Pons (tissue), 1 donor: Measurements from ENCODE around the gene SCLY.
"Not testable (repeated sequence)": the region's sequence is repeated elsewhere in the genome, so short reads cannot be mapped to it uniquely, and the experiment has no call there.

Source experiments
- DNase-seq: peaks from one replicate; pipeline ENCODE4 v3.0.0-alpha.2; 2016; ENCODE audit warnings: low spot score

SCLY gene

DNA sequence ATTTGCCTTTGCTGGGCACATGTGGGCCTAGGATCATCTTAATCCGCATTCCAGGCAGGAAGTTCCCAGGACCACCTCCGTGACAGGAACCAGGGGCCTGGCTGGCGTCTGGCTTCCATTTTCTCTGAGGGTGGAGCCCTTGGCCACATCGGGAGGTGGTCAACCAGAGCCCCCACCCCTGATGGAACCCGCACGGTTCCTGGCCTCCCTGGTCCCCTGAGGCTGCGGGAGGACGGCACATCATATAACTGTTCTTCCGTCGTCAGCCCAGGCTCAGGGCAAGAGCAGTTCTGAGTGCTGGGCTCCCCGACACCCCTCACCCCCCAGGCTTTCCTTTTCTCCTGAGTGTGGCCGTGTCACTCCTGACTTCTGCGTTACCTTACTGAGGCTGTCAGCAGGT is 52.8 kb downstream of the SCLY start:
- no peak for DNase-seq

DNA sequence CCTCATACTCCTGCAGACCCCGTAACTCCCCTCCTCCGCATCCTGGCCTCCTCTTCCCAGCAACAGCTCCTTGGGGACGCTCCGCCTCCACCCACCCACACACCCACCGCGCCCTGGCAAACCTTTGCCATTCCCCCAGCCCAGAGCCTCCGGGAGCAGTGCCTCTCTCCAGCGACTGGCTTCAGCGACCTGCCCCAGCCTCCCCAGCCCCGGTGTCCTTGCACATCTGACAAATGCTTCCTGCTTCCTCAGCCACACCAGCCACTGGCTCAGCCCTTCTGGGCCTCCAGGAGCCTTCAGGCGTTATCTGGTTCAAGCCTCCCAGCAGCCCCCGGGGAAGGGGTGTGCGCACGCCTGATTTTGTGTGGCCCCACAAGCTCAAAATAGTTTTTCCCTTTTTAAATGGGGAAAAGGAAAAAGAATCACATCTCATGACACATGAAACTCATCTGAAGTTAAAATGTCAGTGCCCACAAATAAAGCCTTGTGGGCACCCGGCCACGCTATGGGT is 53.6 kb downstream of the SCLY start:
- no peak for DNase-seq

DNA sequence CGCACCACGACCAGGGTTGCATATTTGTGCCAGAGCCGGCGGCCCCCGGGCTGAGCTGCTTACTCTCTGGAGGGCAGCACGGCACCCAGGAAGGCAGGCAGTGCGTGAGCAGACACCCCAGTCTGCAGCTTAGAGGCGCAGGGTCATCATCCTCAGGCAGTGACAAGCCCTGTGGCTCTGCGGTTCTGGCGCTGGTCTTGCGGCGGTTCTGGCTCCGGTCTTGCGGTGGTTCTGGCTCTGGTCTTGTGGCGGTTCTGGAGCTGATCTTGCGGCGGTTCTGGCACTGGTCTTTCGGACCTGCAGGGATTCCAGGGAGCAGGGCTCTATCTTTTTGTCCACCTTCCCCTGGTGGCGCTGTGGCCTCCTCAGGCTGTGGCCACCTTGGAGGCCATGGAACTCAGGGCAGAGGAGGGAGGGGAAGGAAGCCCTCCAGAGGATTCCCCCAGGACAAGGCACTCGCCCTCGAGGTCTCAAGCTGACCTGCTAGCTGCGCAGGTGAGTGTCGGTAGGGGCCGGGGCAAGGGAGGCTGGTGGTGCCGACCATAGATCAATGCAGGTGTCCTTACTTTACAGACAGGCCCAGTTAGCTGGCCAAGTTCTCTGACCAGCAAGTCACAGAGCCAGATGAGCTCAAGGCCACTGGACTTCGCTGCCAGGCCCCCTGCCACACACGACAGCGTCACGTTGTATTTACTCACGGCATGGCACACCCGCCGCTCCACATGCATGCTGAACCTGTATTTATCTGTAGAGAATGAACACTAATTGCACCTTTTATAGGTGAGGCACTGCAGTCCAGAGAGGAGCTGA is 54.3 kb downstream of the SCLY start:
- no peak for DNase-seq

DNA sequence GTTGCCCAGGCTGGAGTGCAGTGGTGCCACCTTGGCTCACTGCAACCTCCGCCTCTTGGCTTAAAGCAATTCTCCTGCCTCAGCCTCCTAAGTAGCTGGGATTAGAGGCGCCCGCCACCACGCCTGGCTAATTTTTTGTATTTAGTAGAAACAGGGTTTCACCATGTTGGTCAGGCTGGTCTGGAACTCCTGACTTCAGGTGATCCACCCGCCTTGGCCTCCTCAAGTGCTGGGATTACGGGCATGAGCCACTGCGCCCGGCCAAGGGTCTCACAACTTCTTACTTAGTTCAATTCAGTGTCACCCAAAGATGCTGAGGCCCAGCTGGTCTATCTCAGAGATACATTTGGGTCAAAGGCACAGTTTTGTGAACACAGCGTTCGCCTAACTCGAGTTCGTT is 54.9 kb downstream of the SCLY start:
- not testable (repeated sequence) for DNase-seq

DNA sequence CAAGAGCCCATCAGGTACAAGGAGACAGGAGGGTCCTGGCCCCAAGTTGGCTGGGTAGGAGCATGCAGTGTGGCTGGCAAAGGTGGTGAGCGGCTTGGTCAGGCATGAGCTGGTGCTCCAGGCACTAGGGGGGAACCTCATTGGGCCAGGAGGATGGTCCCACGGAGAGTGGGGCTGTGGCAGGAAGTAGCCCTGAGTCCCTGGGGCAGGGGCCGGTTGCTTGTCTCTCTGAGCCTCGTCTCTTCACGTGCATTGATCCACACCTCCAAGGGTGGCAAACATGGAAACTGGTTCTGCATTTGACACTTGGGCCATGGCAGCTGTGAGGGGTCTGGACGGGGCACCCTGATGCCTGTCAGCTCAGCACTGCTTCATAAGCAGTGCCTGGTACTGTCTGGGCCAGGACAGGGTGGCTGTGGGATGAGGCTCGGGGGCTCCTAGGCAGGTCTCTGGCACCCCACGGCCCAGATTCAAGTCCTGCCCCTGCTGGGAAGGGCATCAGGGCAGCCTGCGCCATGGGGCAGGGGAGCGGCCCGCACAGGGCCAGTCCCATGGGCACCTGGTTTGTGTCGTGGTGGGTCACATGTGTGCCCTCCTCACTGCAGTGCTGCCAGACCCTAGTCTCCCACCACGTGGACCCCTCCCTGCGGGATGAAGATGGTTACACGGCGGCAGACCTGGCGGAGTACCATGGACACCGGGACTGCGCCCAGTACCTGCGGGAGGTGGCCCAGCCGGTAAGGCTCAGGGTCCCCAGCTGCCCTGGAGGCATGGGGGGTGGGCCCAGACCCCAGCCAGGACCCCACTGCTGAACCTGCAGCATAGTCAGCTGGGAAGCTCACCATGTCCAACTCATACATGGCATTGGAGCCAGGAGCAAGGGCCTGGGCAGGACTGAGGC is 55.7 kb downstream of the SCLY start:
- no peak for DNase-seq

DNA sequence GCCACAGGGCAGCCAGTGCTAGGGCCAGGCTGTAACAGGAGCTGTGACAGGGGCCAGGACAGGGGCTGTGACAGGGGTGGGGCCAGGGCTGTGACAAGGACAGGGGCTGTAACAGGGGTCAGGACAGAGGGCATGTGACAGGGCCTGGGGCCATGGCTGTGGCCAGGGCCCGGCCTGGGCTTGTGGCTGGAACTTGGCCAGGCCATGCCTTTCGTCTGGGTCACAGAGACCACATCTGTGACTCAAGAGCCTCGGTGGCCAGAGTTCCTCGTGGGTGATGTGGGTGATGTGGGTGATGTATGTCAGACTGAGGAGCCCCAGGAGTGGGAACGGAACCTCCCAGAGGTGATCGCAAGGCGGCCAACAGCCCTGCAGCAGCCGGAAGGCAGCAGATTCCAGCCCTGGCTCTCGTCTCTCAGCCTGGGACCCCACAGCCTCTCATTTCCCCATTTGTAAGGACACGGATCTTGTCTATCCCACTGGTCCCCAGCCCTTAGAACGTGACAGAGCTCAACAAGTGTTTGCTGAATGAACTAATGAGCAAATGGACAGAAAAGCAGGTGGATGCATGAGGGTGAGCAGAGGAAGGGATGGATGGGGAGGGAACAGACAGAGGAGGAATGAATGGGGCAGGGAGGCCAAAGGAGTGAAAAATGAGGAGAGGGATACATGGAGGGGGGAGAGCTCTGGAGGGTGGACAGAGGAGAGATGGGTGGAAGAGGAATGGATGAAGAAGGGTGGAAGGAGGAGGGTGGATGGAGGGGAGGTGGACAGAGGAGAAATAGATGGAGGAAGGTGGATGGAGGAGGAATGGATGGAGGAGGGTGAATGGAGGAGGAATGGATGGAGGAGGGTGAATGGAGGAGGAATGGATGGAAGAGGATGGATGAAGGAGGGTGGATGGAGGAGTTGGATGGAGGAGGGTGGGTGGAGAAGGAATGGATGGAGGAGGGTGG is 56.7 kb downstream of the SCLY start:
- DNase-seq: no peak

DNA sequence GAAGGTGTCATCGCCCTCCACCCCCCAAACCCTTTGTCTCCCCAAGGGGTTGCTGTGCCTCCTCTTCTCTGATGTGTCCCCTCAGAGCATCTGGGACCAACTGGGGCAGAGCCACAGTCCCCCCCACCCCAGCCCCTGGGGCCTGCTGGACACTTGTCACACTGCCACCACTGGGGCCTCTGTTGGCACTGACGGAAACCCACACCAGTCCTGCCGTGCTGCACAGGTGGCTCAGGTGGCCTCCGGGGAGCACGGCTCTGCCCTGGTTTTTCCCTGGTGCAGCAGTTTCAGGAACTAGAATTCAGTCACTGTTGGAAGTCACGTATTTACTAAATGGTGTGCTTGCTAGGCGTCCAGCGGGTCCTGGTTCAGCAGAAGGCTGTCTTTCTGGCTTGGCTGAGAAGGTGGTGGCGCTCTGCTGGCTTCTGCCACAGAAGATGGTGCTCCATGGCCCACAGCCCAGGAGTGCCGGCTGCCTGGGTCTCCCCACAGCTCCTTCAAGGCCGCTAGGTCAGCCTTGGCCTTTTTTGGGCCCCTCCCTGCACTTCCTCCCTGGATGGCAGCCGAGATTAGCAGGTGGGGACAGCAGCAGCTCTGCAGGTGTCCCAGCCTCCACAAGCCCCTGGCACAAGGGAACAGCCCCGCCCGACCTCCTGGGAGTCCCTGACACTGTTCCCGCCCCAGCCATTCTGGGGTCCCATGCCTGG is 59.1 kb downstream of the SCLY start:
- no peak for DNase-seq

DNA sequence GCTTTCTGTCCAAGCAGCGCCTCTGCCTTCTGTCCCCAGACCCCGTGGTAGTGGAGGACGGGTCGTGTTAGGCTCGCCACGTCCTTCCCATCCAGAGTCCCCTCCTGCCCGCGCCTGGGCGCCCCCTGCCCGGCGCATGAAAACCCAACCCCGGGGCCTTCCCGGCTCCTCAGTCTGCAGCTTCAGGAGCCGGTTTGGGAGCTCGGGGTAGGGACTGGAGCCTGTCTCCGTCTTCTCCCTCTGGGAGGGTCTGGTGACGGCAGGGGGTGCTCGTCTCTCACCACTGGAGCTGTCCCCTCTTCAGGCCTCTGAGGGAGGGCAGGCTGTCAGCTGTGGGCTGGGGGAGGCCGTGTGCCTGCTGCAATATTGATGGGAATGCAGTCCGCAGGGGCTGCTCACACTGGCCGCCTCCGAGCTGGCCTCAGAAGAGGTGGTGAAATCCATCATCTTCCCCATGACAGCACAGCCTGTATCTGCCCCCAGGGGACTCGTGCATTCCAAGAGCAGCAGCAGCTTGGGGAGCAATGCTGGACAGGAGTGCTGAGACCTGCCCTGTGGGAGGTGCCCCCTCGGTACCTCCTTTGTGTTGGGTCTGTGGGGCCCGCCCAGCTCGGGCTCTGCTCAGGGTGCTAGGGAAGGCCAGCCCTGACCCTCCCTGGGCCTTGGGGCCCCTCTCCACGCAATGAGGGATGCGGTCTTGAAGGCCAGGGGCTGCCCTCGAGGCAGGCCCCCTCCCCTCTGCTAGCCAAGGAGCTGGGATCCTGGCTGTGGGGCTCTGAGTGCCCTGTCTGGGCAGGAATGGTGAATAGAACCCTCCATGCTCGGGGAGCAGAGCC is 59.9 kb downstream of the SCLY start:
- no peak for DNase-seq

DNA sequence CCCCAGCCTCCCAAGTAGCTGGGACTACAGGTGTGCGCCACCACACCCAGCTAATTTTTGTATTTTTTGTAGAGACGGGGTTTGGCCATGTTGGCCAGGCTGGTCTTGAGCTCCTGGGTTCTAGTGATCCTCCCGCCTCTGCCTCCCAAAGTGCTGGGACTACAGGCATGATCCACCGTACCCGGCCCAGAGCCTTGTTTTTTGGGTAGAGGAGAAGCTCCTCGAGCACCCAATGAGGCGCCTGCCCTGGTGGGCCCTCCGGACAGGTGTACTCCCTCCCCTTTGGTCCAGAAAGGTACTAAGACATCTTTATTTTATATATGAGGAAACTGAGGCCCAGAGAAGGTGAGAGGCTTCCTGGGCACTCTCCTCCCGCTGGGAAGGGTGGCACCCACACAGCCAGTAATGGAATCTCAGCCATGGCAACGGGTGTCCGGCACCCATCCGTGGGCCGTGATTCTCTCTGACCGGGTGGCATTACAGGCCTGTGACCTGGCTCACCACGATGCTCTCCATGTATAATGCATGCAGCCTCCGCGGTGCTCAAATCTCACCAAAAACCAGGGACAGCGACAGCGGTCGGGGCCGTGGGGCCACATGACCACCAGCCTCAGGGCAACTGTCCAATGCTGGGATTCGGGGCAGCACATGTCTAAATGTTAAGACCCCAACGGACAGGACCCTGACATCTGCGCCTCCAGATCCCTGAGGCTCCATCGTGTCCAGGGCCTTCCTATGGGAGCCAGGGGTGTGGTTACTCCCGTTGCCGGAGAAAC is 60.9 kb downstream of the SCLY start:
- DNase-seq: no peak

DNA sequence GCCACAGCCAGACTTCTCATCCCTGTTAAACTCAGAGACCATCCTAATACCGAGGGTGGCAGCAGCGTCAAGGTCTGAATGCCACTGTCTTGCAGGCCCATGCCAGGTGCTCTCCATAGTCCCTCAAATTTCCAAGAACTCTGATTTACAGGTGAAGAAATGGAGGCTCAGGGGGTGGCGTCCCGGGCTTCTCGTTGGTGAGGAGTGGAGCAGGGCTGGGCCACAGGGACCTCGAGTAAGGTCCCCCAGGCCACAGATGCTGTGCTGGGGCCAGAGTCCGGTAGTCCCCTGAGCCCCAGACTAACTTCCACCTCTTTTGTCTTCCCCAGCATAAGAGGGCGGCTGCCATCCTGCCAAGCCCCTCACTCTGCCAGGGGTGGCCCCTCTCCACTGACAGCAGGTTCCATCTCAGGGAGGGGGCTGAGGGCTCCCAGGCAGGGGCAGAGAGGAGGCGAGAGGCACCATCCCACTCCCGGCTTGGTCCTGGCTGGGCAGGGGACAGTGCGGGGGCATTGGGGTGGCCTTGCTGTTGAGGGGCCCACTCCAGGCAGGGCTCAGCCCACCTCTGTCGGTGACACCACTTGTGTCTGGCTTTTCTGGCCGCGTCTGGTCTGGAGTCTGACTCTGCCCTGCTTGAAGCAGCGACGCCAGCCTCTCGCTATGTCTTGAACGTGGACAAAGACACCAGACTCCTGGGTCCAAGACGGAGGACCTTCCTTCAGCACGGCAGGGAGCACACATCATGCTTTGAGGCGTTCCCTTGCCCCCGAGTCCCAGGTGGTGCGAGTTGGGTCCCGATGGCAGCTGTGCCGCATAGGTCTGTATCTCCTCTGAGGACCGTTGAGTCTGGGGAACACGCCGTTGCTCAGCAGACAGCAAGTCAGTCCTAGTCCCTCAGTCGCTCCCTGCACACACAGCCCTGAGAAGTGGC is 61.8 kb downstream of the SCLY start:
- no peak for DNase-seq

DNA sequence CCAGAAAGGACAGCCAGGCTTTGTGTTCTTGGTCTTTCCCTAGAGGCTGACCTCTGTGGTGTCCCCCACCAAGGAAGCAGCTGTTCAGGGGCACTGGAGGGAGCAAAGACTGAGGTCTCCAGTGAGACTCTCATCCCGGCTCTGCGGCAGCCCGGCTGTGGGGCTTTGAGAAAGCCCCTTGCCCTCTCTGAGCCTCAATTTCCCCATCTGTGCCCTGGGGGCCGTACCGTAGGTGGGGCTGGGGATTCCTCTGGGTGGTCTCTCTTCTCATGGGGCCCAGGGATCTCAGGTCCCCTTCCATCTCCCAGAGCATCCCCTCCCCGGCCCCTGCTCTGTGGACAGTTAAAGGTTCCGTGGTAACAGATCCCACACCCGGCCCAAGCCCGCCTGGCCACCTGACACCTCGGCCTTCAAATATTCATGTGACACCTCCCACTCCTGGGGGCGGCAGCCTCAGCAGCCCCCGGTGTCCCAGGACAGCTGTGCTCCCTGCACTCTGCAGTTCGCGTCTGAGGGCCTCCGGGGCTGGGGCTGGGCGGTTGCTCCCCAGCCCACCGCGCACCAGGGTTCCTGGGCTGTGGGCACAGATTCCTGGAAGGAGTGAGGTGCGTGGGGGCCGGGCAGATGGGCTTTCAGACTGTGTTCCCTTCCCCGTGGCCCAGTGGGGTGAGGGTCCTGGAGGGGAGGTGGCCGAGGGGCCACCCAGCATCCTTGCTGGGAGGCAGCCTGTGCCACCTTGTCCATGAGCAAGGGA is 62.6 kb downstream of the SCLY start:
- no peak for DNase-seq

DNA sequence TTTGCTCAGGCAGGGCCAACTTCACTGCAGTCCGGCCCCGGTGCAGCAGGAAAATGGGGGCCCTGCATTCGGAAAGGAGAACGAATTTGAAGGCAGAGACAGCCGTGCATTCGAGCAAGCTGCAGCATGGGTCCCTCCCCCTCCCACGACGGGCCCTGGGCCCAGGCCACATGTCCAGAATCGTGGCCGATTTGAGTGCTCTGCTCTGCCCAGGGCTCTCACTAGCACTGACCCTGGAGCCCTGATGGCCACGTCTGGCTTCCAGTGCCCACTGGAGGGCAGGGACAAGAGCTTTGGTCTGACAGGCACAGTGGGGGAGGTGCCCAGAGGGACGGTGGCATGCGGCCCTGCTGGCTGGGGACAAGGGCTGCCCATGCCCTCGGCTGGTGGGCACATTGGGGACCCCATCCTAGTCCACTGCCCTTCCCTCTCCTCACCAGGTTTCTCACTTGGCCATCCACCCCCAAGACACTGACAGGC is 63.2 kb downstream of the SCLY start:
- DNase-seq: no peak

DNA sequence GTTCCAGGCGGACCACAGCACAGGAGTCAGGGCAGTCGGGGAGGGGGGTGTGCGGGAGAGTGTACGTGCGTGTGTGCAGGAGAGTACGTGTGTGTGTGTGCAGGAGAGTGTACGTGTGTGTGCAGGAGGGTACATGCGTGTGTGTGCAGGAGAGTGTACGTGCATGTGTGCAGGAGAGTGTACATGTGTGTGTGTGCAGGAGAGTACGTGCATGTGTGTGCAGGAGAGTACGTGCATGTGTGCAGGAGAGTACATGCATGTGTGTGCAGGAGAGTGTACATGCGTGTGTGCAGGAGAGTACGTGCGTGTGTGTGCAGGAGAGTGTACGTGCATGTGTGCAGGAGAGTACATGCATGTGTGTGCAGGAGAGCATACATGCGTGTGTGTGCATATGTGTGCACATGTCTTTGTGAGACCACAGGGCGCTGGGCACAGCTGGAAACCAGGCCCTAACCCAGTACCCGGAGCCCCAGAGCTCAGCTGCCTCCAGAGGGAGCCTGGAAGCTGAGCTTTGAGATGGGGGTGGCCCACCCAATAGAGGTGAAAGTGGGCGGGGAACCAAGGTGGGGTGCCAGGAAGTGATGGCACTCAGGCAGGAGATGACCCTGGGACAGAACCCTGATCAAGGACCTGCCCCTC is 63.8 kb downstream of the SCLY start:
- no peak for DNase-seq

DNA sequence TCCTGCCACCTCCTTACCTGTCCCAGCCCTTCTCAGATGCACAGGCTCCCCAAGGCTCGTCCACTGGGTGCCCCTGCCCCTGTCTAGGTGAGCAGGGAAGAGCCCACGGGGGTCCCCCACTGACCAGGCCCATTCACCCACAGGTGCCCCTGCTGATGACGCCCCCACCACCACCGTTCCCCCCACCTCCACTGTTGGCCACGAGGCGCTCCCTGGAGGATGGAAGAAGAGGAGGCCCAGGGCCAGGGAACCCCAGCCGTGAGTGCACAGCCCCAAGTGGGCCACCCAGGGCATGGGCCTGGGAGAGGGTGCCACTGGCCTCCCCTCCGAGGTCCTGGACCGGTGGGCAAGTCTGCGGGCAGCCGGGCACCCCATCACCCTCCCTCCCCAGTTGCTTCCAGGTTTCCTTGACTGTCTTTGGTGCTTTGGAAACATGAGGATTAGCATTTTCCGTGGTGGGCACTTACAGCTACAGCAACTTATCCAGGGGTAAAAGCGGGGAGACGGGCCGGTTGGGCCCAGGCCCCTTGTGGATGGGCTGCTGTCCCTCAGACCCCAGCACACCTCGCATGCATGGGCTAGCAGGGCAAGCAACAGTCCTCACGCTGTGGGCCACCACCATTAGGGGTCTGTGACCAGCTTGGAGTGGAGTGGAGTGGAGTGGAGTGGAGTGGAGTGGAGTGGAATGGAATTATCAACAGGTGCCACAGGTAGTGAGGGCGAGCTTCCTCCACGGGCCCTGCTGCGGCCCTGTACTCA is 64.5 kb downstream of the SCLY start:
- no peak for DNase-seq

DNA sequence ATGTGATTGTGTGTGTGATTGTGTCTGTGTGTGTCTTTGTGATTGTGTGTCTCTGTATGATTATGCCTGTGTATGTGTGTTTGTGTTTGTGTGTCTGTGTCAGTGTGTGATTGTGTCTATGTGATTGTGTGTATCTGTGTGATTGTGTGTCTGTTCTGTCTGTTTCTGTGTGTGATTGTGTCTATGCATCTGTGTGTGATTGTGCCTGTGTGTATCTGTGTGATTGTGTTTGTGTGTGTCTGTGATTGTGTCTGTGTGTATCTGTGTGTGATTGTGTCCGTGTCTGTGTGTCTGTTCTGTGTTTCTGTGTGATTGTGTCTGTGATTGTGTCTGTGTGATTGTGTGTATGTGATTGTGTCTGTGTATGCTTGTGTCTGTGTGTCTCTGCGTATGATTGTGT is 65.5 kb downstream of the SCLY start:
- DNase-seq: no peak

DNA sequence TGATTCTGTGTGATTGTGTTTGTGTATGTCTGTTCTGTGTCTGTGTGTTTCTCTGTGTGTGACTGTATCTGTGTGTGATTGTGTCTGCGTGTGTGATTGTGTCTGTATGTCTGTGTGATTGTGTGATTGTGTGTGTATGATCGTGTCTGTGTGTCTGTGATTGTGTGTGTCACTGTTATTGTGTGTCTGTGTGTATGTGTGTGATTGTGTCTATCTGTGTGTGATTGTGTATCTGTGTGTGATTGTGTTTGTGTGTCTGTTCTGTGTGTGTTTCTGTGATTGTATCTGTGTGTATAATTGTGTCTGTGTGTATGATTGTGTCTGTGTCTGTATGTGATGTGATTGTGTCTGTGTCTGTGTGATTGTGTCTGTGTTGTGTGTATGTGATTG is 66.0 kb downstream of the SCLY start:
- DNase-seq: no peak
